Left lung (tissue), 14 donors: ENCODE results near the gene RPS21. TPM values are rescaled to one million over a fixed set of nuclear protein-coding genes. Genes with fewer than 3 reads are reported as not detected.

Source experiments
- ATAC-seq: fragments of 200-7000 bp; cut with Tn5 transposase; one replicate; pipeline ENCODE4 v1.9.1; 2020; ENCODE audit warnings: moderate library complexity
- DNase-seq, 4 donors: peaks; one replicate each; pipeline ENCODE4 v3.0.0-alpha.2; 2013 to 2020
- H3K27ac ChIP-seq, 2 donors: fragments of 200-600 bp; sonication (generic) in 1 of 2; one replicate each; pipeline versions ENCODE4 v1.5.0 to v1.8.0; 2020 to 2021
- H3K27me3 ChIP-seq, 2 donors: fragments of 200-600 bp; sonication (generic) in 1 of 2; one replicate each; pipeline versions ENCODE4 v1.5.0 to v1.8.0; 2020 to 2021
- H3K36me3 ChIP-seq, 2 donors: fragments of 200-600 bp; sonication (generic) in 1 of 2; one replicate each; pipeline versions ENCODE4 v1.5.0 to v1.8.0; 2020 to 2021
- H3K4me1 ChIP-seq, 2 donors: fragments of 200-600 bp; one replicate each; pipeline ENCODE4 v1.8.0; 2021
- H3K4me3 ChIP-seq, 2 donors: fragments of 200-600 bp; sonication (generic) in 1 of 2; one replicate each; pipeline versions ENCODE4 v1.5.0 to v1.8.0; 2020 to 2021; ENCODE audit warnings: mild to moderate bottlenecking in 1 of 2
- H3K9me3 ChIP-seq, 2 donors: fragments of 200-600 bp; sonication (generic) in 1 of 2; one replicate each; pipeline versions ENCODE4 v1.5.0 to v1.8.0; 2020 to 2021
- intact Hi-C, 2 donors: fragments of 100-400 bp; cut with DNase I; formaldehyde crosslinking; loops; one replicate each; pipeline versions ENCODE4 v1.11.2 to v1.14.2; 2022
- long read RNA-seq, 12 donors: library from polyadenylated mRNA in 2 of 12; unstranded in 2 of 12; transcript quantifications; one replicate each; pipeline ENCODE4 v2.0.0 and lab custom pipeline, GENCODE V29; 2019 to 2026
- polyA plus RNA-seq, 6 donors: library from polyadenylated mRNA; unstranded; fragments of 120-200 nt; gene quantifications; one replicate each; pipeline ENCODE4 v1.2.1, GENCODE V29; 2013; ENCODE audit not compliant: insufficient read length in 6 of 6
- total RNA-seq, 2 donors: library from RNA; stranded (reverse); fragmentation: NEBNext Ultra II Directional; extraction: Animal tissue kit (Norgen Biotek cat#: 25700); gene quantifications; one replicate each; pipeline ENCODE4 v1.2.1, GENCODE V29; 2021
- TF ChIP-seq, protein P1 (sequence below), 2 donors: fragments of 200-600 bp; sonication (generic) in 1 of 2; IDR thresholded peaks; one replicate each; pipeline versions ENCODE4 v1.5.0 to v1.8.0; 2021; ENCODE audit warnings: antibody characterized with exemption in 2 of 2
- donor health status: DM: no; HTN: yes; CAD: no.
- donor health status: DM: no; HTN: no; CAD: no.

The RPS21 gene
- total RNA-seq: 1,000 to 10,000 TPM; 1,004 to 1,135 TPM
- polyA plus RNA-seq: 1,000 to 10,000 TPM in 3 of 6 donors, 100 to 1,000 TPM in 3; 928 to 1,176 (median 997) TPM
- long read RNA-seq, donor 1, transcript RPS21-201 (6 exons, 344 nt): major isoform, 1,166 of 1,628 reads
- long read RNA-seq, donor 1, transcript RPS21-205 (5 exons, 429 nt): minor isoform, 48 of 1,628 reads
- long read RNA-seq, donor 1, partial matches to known transcripts: 258 of 1,628 reads
- long read RNA-seq, donor 1, other reads (novel, unspliced or antisense): 153 of 1,628 reads
- long read RNA-seq, donor 2, transcript RPS21-204 (4 exons, 418 nt): minor isoform, 12 of 1,419 reads
- long read RNA-seq, donor 2, transcript RPS21-201 (6 exons, 344 nt): major isoform, 826 of 1,419 reads
- long read RNA-seq, donor 2, transcript RPS21-205 (5 exons, 429 nt): minor isoform, 25 of 1,419 reads
- long read RNA-seq, donor 2, partial matches to known transcripts: 446 of 1,419 reads
- long read RNA-seq, donor 2, other reads (novel, unspliced or antisense): 105 of 1,419 reads
- long read RNA-seq, donor 3, transcript RPS21-201 (6 exons, 344 nt): major isoform, 763 of 1,085 reads
- long read RNA-seq, donor 3, transcript RPS21-205 (5 exons, 429 nt): minor isoform, 35 of 1,085 reads
- long read RNA-seq, donor 3, transcript RPS21-204 (4 exons, 418 nt): minor isoform, 5 of 1,085 reads
- long read RNA-seq, donor 3, partial matches to known transcripts: 180 of 1,085 reads
- long read RNA-seq, donor 3, other reads (novel, unspliced or antisense): 100 of 1,085 reads
- long read RNA-seq, donor 4, transcript RPS21-201 (6 exons, 344 nt): major isoform, 559 of 798 reads
- long read RNA-seq, donor 4, transcript RPS21-205 (5 exons, 429 nt): minor isoform, 13 of 798 reads
- long read RNA-seq, donor 4, transcript RPS21-204 (4 exons, 418 nt): minor isoform, 7 of 798 reads
- long read RNA-seq, donor 4, partial matches to known transcripts: 183 of 798 reads
- long read RNA-seq, donor 4, other reads (novel, unspliced or antisense): 35 of 798 reads
- long read RNA-seq, donor 5, transcript RPS21-201 (6 exons, 344 nt): major isoform, 947 of 1,450 reads
- long read RNA-seq, donor 5, transcript RPS21-205 (5 exons, 429 nt): minor isoform, 27 of 1,450 reads
- long read RNA-seq, donor 5, partial matches to known transcripts: 327 of 1,450 reads
- long read RNA-seq, donor 5, other reads (novel, unspliced or antisense): 142 of 1,450 reads
- long read RNA-seq, donor 6, transcript RPS21-201 (6 exons, 344 nt): major isoform, 1,359 of 2,009 reads
- long read RNA-seq, donor 6, transcript RPS21-204 (4 exons, 418 nt): minor isoform, 5 of 2,009 reads
- long read RNA-seq, donor 6, transcript RPS21-203 (3 exons, 401 nt): minor isoform, 6 of 2,009 reads
- long read RNA-seq, donor 6, transcript RPS21-205 (5 exons, 429 nt): minor isoform, 40 of 2,009 reads
- long read RNA-seq, donor 6, partial matches to known transcripts: 422 of 2,009 reads
- long read RNA-seq, donor 6, other reads (novel, unspliced or antisense): 176 of 2,009 reads
- long read RNA-seq, donor 7, transcript RPS21-204 (4 exons, 418 nt): minor isoform, 9 of 645 reads
- long read RNA-seq, donor 7, transcript RPS21-201 (6 exons, 344 nt): major isoform, 353 of 645 reads
- long read RNA-seq, donor 7, transcript RPS21-205 (5 exons, 429 nt): minor isoform, 13 of 645 reads
- long read RNA-seq, donor 7, partial matches to known transcripts: 241 of 645 reads
- long read RNA-seq, donor 7, other reads (novel, unspliced or antisense): 27 of 645 reads
- long read RNA-seq, donor 8, transcript RPS21-205 (5 exons, 429 nt): minor isoform, 17 of 440 reads
- long read RNA-seq, donor 8, transcript RPS21-201 (6 exons, 344 nt): major isoform, 298 of 440 reads
- long read RNA-seq, donor 8, partial matches to known transcripts: 107 of 440 reads
- long read RNA-seq, donor 8, other reads (novel, unspliced or antisense): 14 of 440 reads
- long read RNA-seq, donor 9, transcript RPS21-201 (6 exons, 344 nt): major isoform, 5 of 5 reads
- long read RNA-seq, donor 9, partial matches to known transcripts: 0 of 5 reads
- long read RNA-seq, donor 9, other reads (novel, unspliced or antisense): 0 of 5 reads
- long read RNA-seq, donor 10, transcript RPS21-201 (6 exons, 344 nt): major isoform, 195 of 266 reads
- long read RNA-seq, donor 10, transcript RPS21-205 (5 exons, 429 nt): minor isoform, 6 of 266 reads
- long read RNA-seq, donor 10, partial matches to known transcripts: 51 of 266 reads
- long read RNA-seq, donor 10, other reads (novel, unspliced or antisense): 13 of 266 reads
- long read RNA-seq, donor 11, transcript RPS21-205 (5 exons, 429 nt): minor isoform, 11 of 623 reads
- long read RNA-seq, donor 11, transcript RPS21-201 (6 exons, 344 nt): major isoform, 456 of 623 reads
- long read RNA-seq, donor 11, partial matches to known transcripts: 121 of 623 reads
- long read RNA-seq, donor 11, other reads (novel, unspliced or antisense): 32 of 623 reads
- long read RNA-seq, donor 12, transcript RPS21-201 (6 exons, 344 nt): major isoform, 486 of 667 reads
- long read RNA-seq, donor 12, transcript RPS21-205 (5 exons, 429 nt): minor isoform, 23 of 667 reads
- long read RNA-seq, donor 12, partial matches to known transcripts: 119 of 667 reads
- long read RNA-seq, donor 12, other reads (novel, unspliced or antisense): 34 of 667 reads

DNA sequence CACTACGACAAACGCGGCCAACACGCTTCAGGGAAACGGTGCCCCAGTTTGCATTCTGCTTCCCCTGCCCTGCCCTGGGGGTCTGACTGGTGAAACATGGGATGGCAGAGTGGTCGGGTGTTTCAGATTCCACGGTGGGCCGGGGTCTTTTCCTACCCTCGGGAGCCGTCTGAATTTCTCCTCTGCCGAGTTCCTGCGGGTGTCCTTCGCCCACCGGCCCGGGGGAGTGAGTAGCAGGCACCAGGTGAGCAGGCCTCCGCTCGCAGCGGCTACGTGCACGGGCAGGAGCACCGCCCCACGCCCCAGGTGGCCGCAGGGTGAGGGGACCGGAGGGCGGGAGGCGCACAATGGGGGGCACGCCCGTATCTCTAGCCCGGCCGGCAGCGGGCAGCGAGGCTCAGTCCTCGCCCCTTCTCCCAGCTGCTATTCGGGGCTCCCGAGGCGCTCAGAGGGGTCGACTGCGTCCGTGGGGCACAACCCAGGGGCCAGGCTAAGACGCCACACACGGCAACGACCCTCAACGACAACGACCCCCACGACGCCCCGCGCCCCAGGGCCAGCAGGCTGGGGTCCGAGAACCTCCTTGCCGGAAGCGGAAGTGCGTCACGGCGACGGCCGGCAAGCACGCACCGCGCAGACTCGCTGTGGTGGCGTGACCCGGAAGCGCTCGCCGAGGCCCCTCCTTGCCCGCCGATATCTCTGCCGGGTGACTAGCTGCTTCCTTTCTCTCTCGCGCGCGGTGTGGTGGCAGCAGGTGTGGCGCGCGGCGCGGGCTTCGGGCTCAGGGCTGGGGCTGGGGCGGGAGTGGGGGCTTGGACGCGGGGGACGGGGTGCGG, at the start of gene RPS21:
TSS of gene RPS21 (plus strand) at position 721 of the 836 bp plus-strand sequence. CDS start 236 bp downstream, outside the sequence.
- DNase-seq (peak; percentile 87 to 97 (median 95)), ATAC-seq (peak; percentile 94)
- Histone ChIP-seq H3K4me1 (peaks cover 11 to 39% of the 10 kb centered on the region in 2 donors), H3K27ac (peak within 1 kb of the TSS; percentile 87 to 88), H3K4me3 (peak within 1 kb of the TSS; percentile 98 to 100), H3K36me3 (peaks cover 0 to 38% of the 10 kb centered on the region in 2 donors), H3K9me3 (no peaks in the 10 kb centered on the region), H3K27me3 (no peaks in the 10 kb centered on the region)
- intact Hi-C loops: no loop called here
- TF ChIP-seq, protein P1, sequence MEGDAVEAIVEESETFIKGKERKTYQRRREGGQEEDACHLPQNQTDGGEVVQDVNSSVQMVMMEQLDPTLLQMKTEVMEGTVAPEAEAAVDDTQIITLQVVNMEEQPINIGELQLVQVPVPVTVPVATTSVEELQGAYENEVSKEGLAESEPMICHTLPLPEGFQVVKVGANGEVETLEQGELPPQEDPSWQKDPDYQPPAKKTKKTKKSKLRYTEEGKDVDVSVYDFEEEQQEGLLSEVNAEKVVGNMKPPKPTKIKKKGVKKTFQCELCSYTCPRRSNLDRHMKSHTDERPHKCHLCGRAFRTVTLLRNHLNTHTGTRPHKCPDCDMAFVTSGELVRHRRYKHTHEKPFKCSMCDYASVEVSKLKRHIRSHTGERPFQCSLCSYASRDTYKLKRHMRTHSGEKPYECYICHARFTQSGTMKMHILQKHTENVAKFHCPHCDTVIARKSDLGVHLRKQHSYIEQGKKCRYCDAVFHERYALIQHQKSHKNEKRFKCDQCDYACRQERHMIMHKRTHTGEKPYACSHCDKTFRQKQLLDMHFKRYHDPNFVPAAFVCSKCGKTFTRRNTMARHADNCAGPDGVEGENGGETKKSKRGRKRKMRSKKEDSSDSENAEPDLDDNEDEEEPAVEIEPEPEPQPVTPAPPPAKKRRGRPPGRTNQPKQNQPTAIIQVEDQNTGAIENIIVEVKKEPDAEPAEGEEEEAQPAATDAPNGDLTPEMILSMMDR (IDR thresholded peaks at IDR 0.05): no peak

DNA sequence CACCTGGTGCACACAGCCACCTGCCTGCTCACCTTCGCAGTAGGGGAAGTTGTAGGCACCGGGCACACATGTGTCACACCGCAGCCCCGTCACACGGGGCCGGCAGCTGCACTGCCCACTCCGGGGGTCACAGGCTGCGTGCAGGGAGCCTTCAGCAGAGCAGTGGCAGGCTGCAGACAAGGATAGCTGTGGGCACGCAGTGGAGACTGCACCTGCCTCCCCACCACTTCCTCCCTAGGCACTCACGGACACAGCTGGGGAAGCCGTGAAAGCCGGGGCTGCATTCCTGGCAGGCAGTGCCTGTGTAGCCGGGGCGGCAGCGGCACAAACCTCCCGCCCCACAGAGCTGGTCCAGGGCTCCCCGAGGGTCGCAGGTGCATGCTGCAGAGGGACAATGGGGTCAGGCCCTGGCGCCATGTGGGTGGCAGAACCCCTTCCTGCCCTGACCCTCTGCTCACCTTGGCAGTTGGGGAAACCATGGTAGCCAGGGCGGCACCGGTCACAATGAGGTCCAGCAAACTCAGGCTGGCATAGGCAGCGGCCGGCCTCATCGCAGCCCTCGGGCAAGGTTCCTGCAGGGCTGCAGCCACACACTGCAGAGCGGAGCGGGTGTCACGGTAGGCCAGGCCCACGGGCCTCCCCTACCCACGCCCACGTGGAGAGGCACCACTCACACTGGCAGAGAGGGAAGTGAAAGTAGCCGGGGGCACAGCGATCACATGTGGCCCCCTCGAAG, 49.2 kb upstream of the RPS21 start:
- Histone ChIP-seq H3K4me1 (no peaks in the 10 kb centered on the region), H3K9me3 (no peaks in the 10 kb centered on the region), H3K4me3 (no peak overlapping the region), H3K27me3 (no peaks in the 10 kb centered on the region), H3K36me3 (peaks cover 0 to 87% of the 10 kb centered on the region in 2 donors), H3K27ac (no peak overlapping the region)
- intact Hi-C loops: no loop called here
- TF ChIP-seq, protein P1 (IDR thresholded peaks at IDR 0.05): no peak
- ATAC-seq (no peak), DNase-seq (no peak)

DNA sequence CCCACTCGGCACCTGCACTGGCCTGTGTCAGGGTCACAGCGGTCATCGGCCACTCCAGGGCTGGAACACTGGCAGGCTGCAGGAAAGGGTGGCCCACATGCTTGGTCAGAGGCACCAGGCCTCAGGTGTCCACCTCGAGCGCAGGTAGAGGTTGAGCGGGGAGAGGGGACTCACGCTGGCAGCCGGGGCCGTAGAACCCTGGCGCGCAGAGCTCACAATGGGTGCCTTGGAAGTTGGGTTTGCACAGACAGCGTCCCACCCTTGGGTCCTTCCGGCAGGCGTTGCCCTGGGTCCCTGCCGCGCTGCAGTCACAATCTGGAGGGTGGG, 48.6 kb upstream of the RPS21 start:
- DNase-seq (peak in 1 of 4 donors; percentile 76), ATAC-seq (no peak)
- H3K27me3 ChIP-seq: no peaks in the 10 kb centered on the region
- TF ChIP-seq, protein P1 (IDR thresholded peaks at IDR 0.05): no peak
- no peaks in the 10 kb centered on the region for H3K4me1 ChIP-seq
- intact Hi-C loops: no loop called here
- no peak overlapping the region for H3K27ac ChIP-seq
- H3K9me3 ChIP-seq: no peaks in the 10 kb centered on the region
- peaks cover 0 to 87% of the 10 kb centered on the region in 2 donors for H3K36me3 ChIP-seq
- H3K4me3 ChIP-seq: no peak overlapping the region
